Hindlimb muscle (tissue), 1 donor: ENCODE measurements around the gene PACS1. TPM values are rescaled to one million over a fixed set of nuclear protein-coding genes. Genes with fewer than 3 reads are reported as not detected.
"Not testable (repeated sequence)": the region's sequence is repeated elsewhere in the genome, so short reads cannot be mapped to it uniquely, and the experiment has no call there.

Experiments used
- DNase-seq: peaks from one replicate; pipeline ENCODE4 v3.0.0-alpha.2; 2013
- polyA plus RNA-seq: library from polyadenylated mRNA; unstranded; fragments of 120-200 nt; gene quantifications from one replicate; pipeline ENCODE4 v1.2.1, GENCODE V29; 2013; ENCODE audit not compliant: insufficient read length

The PACS1 gene
- polyA plus RNA-seq, 1 donor, result 37.1 TPM

GRCh38 chr11:66076561-66076960 lies 6.5 kb downstream of the PACS1 start:
- no peak for DNase-seq

GRCh38 chr11:66077927-66078326 lies 7.9 kb downstream of the PACS1 start:
- DNase-seq, result no peak

DNA sequence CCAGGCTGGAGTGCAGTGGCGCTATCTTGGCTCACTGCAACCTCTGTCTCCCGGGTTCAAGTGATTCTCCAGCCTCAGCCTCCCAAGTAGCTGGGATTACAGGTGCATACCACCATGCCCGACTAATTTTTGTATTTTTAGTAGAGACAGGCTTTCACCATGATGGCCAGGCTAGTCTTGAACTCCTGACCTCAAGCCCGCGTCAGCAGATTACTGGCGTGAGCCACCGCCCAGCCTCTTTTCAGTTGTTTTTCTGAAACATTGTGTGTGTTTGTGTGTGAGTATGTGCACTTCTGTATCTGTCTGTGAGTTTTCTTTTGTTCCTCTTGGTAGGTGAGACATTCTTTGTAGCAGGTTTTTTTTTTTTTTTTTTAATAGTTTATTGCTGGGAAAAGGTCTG lies 8.9 kb downstream of the PACS1 start:
- DNase-seq, result not testable (repeated sequence)

- DNase-seq, result no peak
These were observed 10.2 kb downstream of the PACS1 start for GRCh38 chr11:66080055-66080817.

DNA sequence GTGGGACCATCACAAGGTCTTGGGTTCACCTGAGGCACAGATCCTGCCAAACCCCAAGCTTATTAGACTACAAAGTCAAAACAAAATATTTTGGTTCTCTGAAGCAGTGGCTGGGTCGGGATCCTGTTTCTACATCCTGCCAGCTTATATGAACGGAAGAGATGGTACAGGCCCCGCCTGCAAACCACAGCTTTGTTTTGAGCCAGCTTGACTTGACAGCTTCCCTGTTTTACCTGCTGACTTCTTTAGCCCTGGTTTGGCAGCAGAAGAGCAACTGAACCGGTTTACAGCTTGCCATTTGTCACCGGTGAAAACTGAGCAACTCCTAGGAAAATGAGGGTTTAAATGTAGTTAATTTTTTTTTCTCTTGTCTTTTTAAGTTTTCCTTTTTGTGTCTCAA lies 11.4 kb downstream of the PACS1 start:
- DNase-seq, result no peak

GRCh38 chr11:66082946-66083698 lies 13.1 kb downstream of the PACS1 start:
- DNase-seq, result no peak

- DNase-seq, result no peak
These were observed 13.7 kb downstream of the PACS1 start for GRCh38 chr11:66083767-66084166.

DNA sequence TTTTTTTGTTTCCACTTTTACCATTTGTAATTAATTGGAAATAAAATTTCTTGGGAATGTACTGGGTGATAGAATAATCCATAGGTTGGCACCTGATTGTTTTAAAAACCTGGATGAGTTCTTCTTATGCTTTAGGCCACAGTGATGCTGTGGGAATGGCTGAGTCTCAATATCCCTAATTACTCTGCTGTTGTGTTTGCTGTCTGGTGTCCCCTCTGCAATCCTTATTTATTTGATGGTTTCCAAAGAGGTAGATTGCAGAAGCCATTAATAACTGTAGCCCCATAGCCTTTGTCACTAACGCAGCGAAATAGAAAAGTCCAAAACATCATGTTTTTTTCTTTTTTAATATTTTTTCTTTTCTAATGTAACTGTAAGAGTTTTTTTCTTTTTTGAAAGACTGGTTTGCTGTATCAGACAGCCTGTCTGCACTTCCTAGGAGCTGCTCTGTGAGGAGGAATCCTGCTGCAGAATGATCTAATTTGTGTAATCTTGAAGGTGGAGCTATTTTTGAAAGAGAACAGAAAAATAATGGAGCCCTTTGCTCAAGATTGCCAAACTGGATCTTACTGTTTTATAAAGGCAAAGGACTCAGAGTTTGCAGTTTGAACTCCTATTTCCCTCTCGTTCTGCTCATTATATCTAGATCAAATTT lies 14.9 kb downstream of the PACS1 start:
- no peak for DNase-seq

DNA sequence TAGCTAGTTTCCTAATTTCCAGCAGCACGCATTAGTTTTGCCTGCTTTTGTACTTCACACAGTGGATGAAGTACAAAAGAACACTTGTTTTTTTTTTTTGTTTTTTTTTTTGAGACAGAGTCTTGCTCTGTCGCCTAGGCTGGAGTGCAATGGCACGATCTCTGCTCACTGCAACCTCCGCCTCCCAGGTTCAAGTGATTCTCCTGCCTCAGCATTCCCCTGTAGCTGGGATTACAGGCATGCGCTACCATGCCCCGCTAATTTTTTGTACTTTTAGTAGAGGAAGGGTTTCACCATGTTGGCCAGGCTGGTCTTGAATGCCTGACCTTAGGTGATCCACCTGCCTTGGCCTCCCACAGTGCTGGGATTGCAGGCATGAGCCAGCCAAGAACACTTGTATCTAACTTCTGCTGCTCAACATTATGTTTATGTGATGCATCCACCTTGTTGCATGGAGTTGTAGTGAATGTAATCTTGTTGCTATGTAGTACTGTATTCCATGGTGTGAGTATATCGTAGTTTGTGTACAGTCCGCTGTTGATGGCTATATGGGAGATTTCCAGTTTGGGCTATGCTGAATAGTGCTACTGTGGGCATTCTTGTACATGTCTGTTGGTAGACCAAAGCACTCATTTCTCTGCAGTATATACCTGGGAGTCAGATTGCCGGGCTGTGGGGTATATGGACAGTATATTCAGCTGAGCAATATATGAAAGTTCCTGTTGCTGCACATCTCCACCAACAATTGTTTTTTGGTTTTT lies 17.3 kb downstream of the PACS1 start:
- DNase-seq, result no peak

GRCh38 chr11:66089067-66089466 lies 19.0 kb downstream of the PACS1 start:
- no peak for DNase-seq

DNA sequence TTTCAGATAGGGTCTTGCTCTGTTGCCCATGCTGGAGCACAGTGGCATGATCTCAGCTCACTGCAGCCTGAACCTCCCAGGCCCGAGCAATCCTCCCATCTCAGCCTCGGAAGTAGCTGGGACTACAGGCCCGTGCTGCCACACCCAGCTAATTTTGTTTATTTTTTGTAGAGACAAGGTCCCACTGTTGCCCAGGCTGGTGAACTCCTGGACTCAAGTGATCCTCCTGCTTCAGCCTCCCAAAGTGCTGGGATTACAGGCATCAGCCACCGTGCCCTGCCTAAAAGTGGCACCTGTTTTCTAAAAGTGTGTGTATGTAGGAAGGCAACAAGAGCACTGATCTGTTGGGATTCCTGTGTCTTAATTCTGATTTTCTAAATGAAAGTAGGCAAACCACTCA lies 20.2 kb downstream of the PACS1 start:
- DNase-seq, result no peak

DNA sequence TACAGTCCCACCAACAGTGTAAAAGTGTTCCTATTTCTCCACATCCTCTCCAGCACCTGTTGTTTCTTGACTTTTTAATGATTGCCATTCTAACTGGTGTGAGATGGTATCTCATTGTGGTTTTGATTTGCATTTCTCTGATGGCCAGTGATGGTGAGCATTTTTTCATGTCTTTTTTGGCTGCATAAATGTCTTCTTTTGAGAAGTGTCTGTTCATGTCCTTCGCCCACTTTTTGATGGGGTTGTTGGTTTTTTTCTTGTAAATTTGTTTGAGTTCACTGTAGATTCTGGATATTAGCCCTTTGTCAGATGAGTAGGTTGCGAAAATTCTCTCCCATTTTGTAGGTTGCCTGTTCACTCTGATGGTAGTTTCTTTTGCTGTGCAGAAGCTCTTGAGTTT lies 22.1 kb downstream of the PACS1 start:
- DNase-seq, result not testable (repeated sequence)

- DNase-seq, result not testable (repeated sequence)
These were observed 29.7 kb downstream of the PACS1 start for GRCh38 chr11:66099746-66100145.

DNA sequence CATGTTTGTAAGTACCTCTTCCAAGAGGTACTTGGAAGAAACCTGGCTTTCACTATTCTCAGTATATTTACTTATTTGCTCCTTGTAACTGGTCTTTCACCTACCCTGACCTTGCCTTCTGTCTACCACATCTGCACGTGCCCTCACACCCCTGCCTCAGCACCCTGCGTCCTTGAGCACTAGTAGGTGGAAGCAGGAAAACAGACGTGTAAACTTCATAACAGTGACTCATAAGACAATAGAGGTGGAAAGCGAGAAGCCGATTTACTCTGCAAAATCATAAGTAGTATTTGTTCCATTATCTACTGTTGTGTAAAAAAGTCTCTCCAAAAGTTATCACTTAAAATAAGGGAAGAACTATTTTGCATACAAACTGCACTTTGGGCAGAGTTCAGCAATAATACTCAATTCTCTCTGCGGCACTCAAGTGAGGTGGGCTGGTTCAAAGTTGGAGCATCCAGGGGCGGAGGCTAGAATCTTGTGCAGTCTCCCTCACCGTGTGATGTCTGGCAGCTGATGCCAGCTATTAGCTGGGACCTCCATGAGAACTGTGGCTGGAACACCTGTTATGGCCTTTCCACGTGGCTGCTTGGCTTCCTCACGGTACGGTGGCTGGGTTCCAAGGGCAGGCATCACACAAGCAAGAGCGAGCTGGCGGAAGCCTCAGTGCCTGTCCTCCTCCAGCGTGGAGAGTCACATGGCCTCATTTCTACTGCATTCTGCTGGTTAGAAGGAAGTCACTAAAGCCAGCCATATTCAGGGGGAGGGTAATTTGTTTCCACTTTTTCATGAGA lies 30.4 kb downstream of the PACS1 start:
- peak; percentile 61 for DNase-seq

DNA sequence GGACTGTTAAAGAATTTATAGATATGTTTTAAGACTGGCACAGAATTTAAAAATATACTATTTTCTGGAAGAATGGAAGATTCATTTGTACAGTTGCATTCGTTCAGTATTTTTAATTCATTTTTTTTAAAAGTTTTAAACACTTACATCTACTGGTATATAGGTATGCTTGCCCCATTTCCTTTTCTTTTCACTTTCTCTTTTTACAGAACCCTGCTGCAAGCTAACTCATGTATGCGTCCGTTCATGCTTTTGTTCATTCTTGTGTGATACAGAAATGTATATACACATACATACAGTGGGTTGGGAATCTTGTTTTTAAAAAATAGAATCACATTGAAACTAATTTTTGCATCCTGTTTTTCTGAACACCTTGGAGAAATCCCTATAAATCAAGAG lies 31.0 kb downstream of the PACS1 start:
- DNase-seq, result no peak

DNA sequence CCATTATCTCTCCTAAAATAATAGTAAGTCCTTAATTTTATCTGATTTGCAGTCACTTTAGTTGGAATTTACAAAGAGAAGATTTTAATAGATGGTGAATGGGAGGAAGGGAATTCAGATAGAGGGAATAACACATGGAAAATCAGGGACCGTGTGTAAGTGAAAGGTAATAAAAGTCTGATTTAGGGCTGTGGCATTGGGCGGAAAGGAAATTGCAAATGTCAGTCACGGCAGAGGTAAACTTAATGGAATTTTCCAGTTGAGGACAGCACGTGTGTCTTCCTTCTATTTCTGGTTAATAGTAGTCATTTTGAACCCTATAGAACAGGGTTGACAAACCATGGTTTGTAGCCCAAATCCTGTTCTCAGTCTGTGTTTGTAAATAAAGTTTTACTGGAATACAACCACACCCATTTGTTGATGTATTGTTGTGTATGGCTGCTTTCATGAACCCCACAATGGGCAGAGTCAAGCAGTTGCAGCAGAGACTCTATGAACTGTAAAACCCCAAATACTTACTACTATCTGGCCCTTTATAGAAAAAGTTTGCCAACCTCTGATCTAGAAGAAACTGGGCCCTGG lies 34.1 kb downstream of the PACS1 start:
- DNase-seq, result no peak

GRCh38 chr11:66106786-66107599 lies 36.9 kb downstream of the PACS1 start:
- no peak for DNase-seq

- DNase-seq, result no peak
These were observed 37.8 kb downstream of the PACS1 start for GRCh38 chr11:66107600-66108510.

GRCh38 chr11:66109294-66109693 lies 39.2 kb downstream of the PACS1 start:
- no peak for DNase-seq

- DNase-seq, result no peak
These were observed 41.1 kb downstream of the PACS1 start for GRCh38 chr11:66111158-66111557.
